ENCODE measurements around the gene HTR3C.

The HTR3C gene

GRCh38 chr3:184018424-184018973 lies 34.3 kb upstream of the HTR3C start:
- TF ChIP-seq MAX (IDR thresholded peaks at IDR 0.05) (no peak), CEBPB (IDR thresholded peaks at IDR 0.05) (no peak), TAF1 (IDR thresholded peaks at IDR 0.05; ENCODE audit: low read depth) (no peak), EP300 (IDR thresholded peaks at IDR 0.05; ENCODE audit: borderline replicate concordance) (no peak), CREB1 (IDR thresholded peaks at IDR 0.05; ENCODE audit: low read depth) (no peak), TCF12 (IDR thresholded peaks at IDR 0.05; ENCODE audit: low read depth) (no peak), USF1 (IDR thresholded peaks at IDR 0.05) (no peak), EGR1 (IDR thresholded peaks at IDR 0.05) (no peak), YY1 (IDR thresholded peaks at IDR 0.05; ENCODE audit: low read depth) (no peak), TEAD4 (IDR thresholded peaks at IDR 0.05) (no peak), FOXM1 (IDR thresholded peaks at IDR 0.05; ENCODE audit: borderline replicate concordance, low read depth) (no peak), RAD21 (IDR thresholded peaks at IDR 0.05; ENCODE audit: low read depth) (no peak)

DNA sequence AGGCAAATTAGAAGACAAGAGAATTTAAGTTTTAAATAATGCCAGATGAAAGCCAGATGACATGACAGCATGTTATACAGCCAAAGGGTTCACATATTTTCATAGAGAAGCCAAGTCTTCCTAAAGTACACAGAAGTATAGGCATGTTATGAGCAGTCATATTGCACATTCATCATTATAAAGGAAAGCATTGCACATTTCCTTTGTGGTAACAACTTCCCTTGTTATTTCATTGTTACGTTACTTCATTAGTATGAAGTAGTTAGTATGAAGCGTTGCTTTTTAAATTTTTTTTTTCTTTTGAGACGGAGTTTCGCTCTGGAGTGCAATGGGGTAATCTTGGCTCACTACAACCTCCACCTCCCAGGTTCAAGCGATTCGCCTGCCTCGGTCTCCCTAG lies 30.5 kb upstream of the HTR3C start:
- no peak for TF ChIP-seq ZBTB7A (IDR thresholded peaks at IDR 0.05; ENCODE audit: low read depth)
- TF ChIP-seq TEAD4 (IDR thresholded peaks at IDR 0.05), result no peak
- TF ChIP-seq CREB1 (IDR thresholded peaks at IDR 0.05; ENCODE audit: low read depth), result no peak
- TF ChIP-seq EGR1 (IDR thresholded peaks at IDR 0.05), result no peak
- no peak for TF ChIP-seq TAF1 (IDR thresholded peaks at IDR 0.05; ENCODE audit: low read depth)
- TF ChIP-seq TCF12 (IDR thresholded peaks at IDR 0.05; ENCODE audit: low read depth), result no peak
- TF ChIP-seq MAX (IDR thresholded peaks at IDR 0.05), result no peak
- no peak for TF ChIP-seq EP300 (IDR thresholded peaks at IDR 0.05; ENCODE audit: borderline replicate concordance)
- no peak for TF ChIP-seq YY1 (IDR thresholded peaks at IDR 0.05; ENCODE audit: low read depth)
- no peak for TF ChIP-seq RAD21 (IDR thresholded peaks at IDR 0.05; ENCODE audit: low read depth)
- no peak for TF ChIP-seq FOXM1 (IDR thresholded peaks at IDR 0.05; ENCODE audit: borderline replicate concordance, low read depth)

GRCh38 chr3:184029443-184029842 lies 23.4 kb upstream of the HTR3C start:
- TF ChIP-seq FOXM1 (IDR thresholded peaks at IDR 0.05; ENCODE audit: borderline replicate concordance, low read depth) (no peak), ZBTB7A (IDR thresholded peaks at IDR 0.05; ENCODE audit: low read depth) (no peak), TEAD4 (IDR thresholded peaks at IDR 0.05) (no peak)

DNA sequence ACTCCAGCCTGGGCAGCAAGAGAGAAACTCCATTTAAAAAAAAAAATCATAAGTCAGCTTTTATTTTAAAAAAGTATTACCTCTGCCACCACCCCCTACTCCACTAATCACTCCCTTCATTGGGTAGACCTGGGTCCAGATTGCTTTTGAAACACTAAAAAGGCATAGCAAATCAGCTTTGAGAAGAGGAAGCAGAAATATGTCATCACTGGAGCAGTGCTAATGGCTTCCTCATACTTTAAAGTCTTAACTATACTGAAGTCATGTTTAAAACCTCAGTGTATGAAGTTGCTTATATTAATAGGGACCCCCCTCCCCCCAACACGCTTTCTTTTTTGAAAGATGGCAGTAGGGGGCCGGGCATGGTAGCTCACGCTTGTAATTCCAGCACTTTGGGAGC lies 22.3 kb upstream of the HTR3C start:
- no peak for TF ChIP-seq CREB1 (IDR thresholded peaks at IDR 0.05; ENCODE audit: low read depth)
- TF ChIP-seq ZBTB7A (IDR thresholded peaks at IDR 0.05; ENCODE audit: low read depth), result no peak
- no peak for TF ChIP-seq EGR1 (IDR thresholded peaks at IDR 0.05)
- TF ChIP-seq NFIC (IDR thresholded peaks at IDR 0.05), result no peak

DNA sequence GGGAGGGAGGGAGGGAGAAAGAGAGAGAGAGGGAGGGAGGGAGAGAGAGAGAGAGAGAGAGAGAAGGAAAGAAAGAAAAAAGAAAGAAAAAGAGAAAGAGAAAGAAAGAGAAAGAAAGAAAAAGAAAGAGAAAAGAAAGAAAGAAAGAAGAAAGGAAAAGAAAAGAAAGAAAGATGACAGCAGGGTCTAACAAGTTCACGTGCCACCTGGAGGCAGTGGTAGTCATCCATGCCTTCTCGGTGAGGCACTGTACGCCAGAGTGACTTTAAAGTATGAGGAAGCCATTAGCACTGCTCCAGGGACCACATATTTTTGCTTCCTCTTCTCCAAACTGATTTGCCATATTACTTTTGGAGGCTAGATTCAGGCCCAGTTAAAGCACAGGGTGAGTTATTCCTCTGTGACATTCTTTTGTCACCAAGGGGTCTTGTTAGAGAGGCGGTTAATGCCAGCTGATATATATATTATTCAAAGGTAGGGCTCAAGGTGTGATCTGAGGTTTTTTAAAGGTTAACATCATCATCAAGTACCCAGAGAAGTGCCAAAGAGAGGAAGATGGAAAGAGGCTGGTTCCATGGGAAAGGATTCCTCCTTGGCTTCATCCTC lies 21.6 kb upstream of the HTR3C start, which contains the start of gene HTR3D:
HTR3D (plus strand) TSS at position 556 of the 606 bp plus-strand sequence; CDS start at position 556, 0 bp downstream.
- TF ChIP-seq EGR1 (IDR thresholded peaks at IDR 0.05) (no peak), EP300 (IDR thresholded peaks at IDR 0.05; ENCODE audit: borderline replicate concordance) (no peak), TAF1 (IDR thresholded peaks at IDR 0.05; ENCODE audit: low read depth) (no peak), CEBPB (IDR thresholded peaks at IDR 0.05) (no peak), FOXM1 (IDR thresholded peaks at IDR 0.05; ENCODE audit: borderline replicate concordance, low read depth) (no peak), NFIC (IDR thresholded peaks at IDR 0.05) (no peak), TEAD4 (IDR thresholded peaks at IDR 0.05) (peak; percentile 45; the same call in 1 of the 2 replicates), ZBTB7A (IDR thresholded peaks at IDR 0.05; ENCODE audit: low read depth) (no peak), RAD21 (IDR thresholded peaks at IDR 0.05; ENCODE audit: low read depth) (no peak; the same call in 1 of the 2 replicates), TCF12 (IDR thresholded peaks at IDR 0.05; ENCODE audit: low read depth) (no peak), MAX (IDR thresholded peaks at IDR 0.05) (peak; percentile 84), CREB1 (IDR thresholded peaks at IDR 0.05; ENCODE audit: low read depth) (no peak), USF1 (IDR thresholded peaks at IDR 0.05) (0 out of 2 replicates have a peak, but pooled peaks have one; percentile 61), YY1 (IDR thresholded peaks at IDR 0.05; ENCODE audit: low read depth) (peak; percentile 52; the same call in 1 of the 2 replicates)
- TF ChIP-seq, protein P1, sequence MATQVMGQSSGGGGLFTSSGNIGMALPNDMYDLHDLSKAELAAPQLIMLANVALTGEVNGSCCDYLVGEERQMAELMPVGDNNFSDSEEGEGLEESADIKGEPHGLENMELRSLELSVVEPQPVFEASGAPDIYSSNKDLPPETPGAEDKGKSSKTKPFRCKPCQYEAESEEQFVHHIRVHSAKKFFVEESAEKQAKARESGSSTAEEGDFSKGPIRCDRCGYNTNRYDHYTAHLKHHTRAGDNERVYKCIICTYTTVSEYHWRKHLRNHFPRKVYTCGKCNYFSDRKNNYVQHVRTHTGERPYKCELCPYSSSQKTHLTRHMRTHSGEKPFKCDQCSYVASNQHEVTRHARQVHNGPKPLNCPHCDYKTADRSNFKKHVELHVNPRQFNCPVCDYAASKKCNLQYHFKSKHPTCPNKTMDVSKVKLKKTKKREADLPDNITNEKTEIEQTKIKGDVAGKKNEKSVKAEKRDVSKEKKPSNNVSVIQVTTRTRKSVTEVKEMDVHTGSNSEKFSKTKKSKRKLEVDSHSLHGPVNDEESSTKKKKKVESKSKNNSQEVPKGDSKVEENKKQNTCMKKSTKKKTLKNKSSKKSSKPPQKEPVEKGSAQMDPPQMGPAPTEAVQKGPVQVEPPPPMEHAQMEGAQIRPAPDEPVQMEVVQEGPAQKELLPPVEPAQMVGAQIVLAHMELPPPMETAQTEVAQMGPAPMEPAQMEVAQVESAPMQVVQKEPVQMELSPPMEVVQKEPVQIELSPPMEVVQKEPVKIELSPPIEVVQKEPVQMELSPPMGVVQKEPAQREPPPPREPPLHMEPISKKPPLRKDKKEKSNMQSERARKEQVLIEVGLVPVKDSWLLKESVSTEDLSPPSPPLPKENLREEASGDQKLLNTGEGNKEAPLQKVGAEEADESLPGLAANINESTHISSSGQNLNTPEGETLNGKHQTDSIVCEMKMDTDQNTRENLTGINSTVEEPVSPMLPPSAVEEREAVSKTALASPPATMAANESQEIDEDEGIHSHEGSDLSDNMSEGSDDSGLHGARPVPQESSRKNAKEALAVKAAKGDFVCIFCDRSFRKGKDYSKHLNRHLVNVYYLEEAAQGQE (IDR thresholded peaks at IDR 0.05; ENCODE audit: low read depth), result no peak

DNA sequence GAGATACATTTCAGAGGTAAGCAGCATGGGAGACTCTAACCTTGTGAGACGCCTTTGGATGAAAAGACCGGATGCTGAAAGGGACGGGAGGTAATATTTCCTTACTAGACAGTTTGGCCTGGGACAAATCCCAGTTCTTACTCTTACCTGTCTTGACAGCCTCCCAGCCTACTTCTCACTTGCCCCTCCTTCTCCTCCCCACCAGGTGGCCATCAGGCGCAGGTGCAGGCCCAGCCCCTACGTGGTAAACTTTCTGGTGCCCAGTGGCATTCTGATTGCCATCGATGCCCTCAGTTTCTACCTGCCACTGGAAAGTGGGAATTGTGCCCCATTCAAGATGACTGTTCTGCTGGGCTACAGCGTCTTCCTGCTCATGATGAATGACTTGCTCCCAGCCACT lies 15.0 kb upstream of the HTR3C start:
- TF ChIP-seq NFIC (IDR thresholded peaks at IDR 0.05), result no peak
- no peak for TF ChIP-seq MAX (IDR thresholded peaks at IDR 0.05)
- no peak for TF ChIP-seq EP300 (IDR thresholded peaks at IDR 0.05; ENCODE audit: borderline replicate concordance)
- TF ChIP-seq USF1 (IDR thresholded peaks at IDR 0.05), result no peak
- no peak for TF ChIP-seq CEBPB (IDR thresholded peaks at IDR 0.05)
- TF ChIP-seq ZBTB7A (IDR thresholded peaks at IDR 0.05; ENCODE audit: low read depth), result no peak
- no peak for TF ChIP-seq RAD21 (IDR thresholded peaks at IDR 0.05; ENCODE audit: low read depth)
- TF ChIP-seq YY1 (IDR thresholded peaks at IDR 0.05; ENCODE audit: low read depth), result no peak
- no peak for TF ChIP-seq TCF12 (IDR thresholded peaks at IDR 0.05; ENCODE audit: low read depth)
- TF ChIP-seq, protein P1 (IDR thresholded peaks at IDR 0.05; ENCODE audit: low read depth), result no peak
- no peak for TF ChIP-seq TEAD4 (IDR thresholded peaks at IDR 0.05)
